Suprapubic skin (tissue), 4 donors: ENCODE results near the gene SCN2B. TPM values are rescaled to one million over a fixed set of nuclear protein-coding genes. Genes with fewer than 3 reads are reported as not detected.

Source experiments
- DNase-seq, 2 donors: peaks; one replicate each; pipeline ENCODE4 v3.0.0-alpha.2; 2019; ENCODE audit warnings: low spot score in 2 of 2
- H3K27ac ChIP-seq: fragments of 200-600 bp; sonication (generic); one replicate; pipeline ENCODE4 v1.5.1; 2019
- H3K27me3 ChIP-seq: fragments of 200-600 bp; sonication (generic); one replicate; pipeline ENCODE4 v1.5.1; 2019
- H3K36me3 ChIP-seq: fragments of 200-600 bp; sonication (generic); one replicate; pipeline ENCODE4 v1.5.1; 2019
- H3K4me1 ChIP-seq: fragments of 200-600 bp; sonication (generic); one replicate; pipeline ENCODE4 v1.5.1; 2019
- H3K4me3 ChIP-seq: fragments of 200-600 bp; sonication (generic); one replicate; pipeline ENCODE4 v1.5.1; 2019; ENCODE audit warnings: mild to moderate bottlenecking
- H3K9me3 ChIP-seq: fragments of 200-600 bp; sonication (generic); one replicate; pipeline ENCODE4 v1.5.1; 2019
- CTCF ChIP-seq, 2 donors: fragments of 200-600 bp in 1 of 2; fragments of 450-650 bp in 1 of 2; sonication (generic) in 1 of 2; IDR thresholded peaks; one replicate each; pipeline ENCODE4 v1.5.1; 2016 to 2019; ENCODE audit warnings: antibody characterized with exemption in 2 of 2, mild to moderate bottlenecking in 1 of 2, moderate library complexity in 1 of 2
- EP300 ChIP-seq: sonication (generic); formaldehyde crosslinking; IDR thresholded peaks from one replicate; pipeline ENCODE4 v1.6.1; 2017; ENCODE audit warnings: antibody characterized with exemption
- POLR2A ChIP-seq, 2 donors: fragments of 450-650 bp; IDR thresholded peaks; one replicate each; pipeline ENCODE4 v1.6.1; 2017; ENCODE audit warnings: antibody characterized with exemption in 2 of 2, mild to moderate bottlenecking in 2 of 2, moderate library complexity in 2 of 2
- POLR2AphosphoS5 ChIP-seq, 3 donors: sonication (generic); formaldehyde crosslinking; IDR thresholded peaks; one replicate each; pipeline ENCODE4 v1.6.1; 2017; ENCODE audit warnings: antibody characterized with exemption in 3 of 3
- WGBS: methylation state at CpG from one replicate; pipeline ENCODE4 v1.1.5; 2018; 5-methylcytosine and 5-hydroxymethylcytosine counted together
- total RNA-seq, 4 donors: library from RNA; depleted of rRNA; stranded (reverse); fragments of >200 nt; gene quantifications; one replicate each; pipeline ENCODE4 v1.1.0, GENCODE V29; 2016

Gene SCN2B
- total RNA-seq, 4 donors from 2014 or later: 0.08 to 0.21 TPM; not detected in 2

GRCh38 chr11:118135796-118136165, 40.7 kb downstream of the SCN2B start:
- Histone ChIP-seq H3K27ac (no peak overlapping the region), H3K36me3 (no peaks in the 10 kb centered on the region), H3K9me3 (no peaks in the 10 kb centered on the region), H3K27me3 (peaks cover 9% of the 10 kb centered on the region), H3K4me1 (no peaks in the 10 kb centered on the region), H3K4me3 (no peak overlapping the region)
- no peak for DNase-seq
- 90% methylated on average over 5 of the region's 5 CpGs for WGBS
- TF ChIP-seq POLR2AphosphoS5 (IDR thresholded peaks at IDR 0.05) (no peak), EP300 (no peak), POLR2A (IDR thresholded peaks at IDR 0.05) (no peak), CTCF (IDR thresholded peaks at IDR 0.05) (no peak)

- no peaks in the 10 kb centered on the region for H3K36me3 ChIP-seq
- no peak for TF ChIP-seq CTCF (IDR thresholded peaks at IDR 0.05)
- TF ChIP-seq POLR2A (IDR thresholded peaks at IDR 0.05): no peak
- no peak for TF ChIP-seq POLR2AphosphoS5 (IDR thresholded peaks at IDR 0.05)
- no peak for TF ChIP-seq EP300
- no peaks in the 10 kb centered on the region for H3K4me1 ChIP-seq
- peaks cover 7% of the 10 kb centered on the region for H3K27me3 ChIP-seq
- DNase-seq: no peak
- H3K27ac ChIP-seq: no peak overlapping the region
- no peaks in the 10 kb centered on the region for H3K9me3 ChIP-seq
- H3K4me3 ChIP-seq: no peak overlapping the region
- 92% methylated on average over 5 of the region's 7 CpGs for WGBS
Measured at GRCh38 chr11:118135051-118135795, 41.2 kb downstream of the SCN2B start.

GRCh38 chr11:118133816-118134215, 42.6 kb downstream of the SCN2B start:
- DNase-seq: peak in 1 of 2 donors; percentile 24
- Histone ChIP-seq H3K4me1 (peaks cover 4% of the 10 kb centered on the region), H3K4me3 (no peak overlapping the region), H3K27ac (no peak overlapping the region), H3K27me3 (peaks cover 3% of the 10 kb centered on the region), H3K36me3 (no peaks in the 10 kb centered on the region), H3K9me3 (no peaks in the 10 kb centered on the region)
- 85% methylated on average over 10 of the region's 10 CpGs for WGBS
- TF ChIP-seq EP300 (no peak), POLR2A (IDR thresholded peaks at IDR 0.05) (no peak), POLR2AphosphoS5 (IDR thresholded peaks at IDR 0.05) (no peak), CTCF (IDR thresholded peaks at IDR 0.05) (no peak)

GRCh38 chr11:118132385-118133151, 43.9 kb downstream of the SCN2B start:
- H3K4me1 ChIP-seq: peaks cover 4% of the 10 kb centered on the region
- no peaks in the 10 kb centered on the region for H3K27me3 ChIP-seq
- 54% methylated on average over 15 of the region's 15 CpGs for WGBS
- H3K27ac ChIP-seq: no peak overlapping the region
- no peaks in the 10 kb centered on the region for H3K36me3 ChIP-seq
- H3K9me3 ChIP-seq: no peaks in the 10 kb centered on the region
- no peak for TF ChIP-seq EP300
- no peak for TF ChIP-seq POLR2A (IDR thresholded peaks at IDR 0.05)
- TF ChIP-seq POLR2AphosphoS5 (IDR thresholded peaks at IDR 0.05): no peak
- no peak for TF ChIP-seq CTCF (IDR thresholded peaks at IDR 0.05)
- no peak overlapping the region for H3K4me3 ChIP-seq
- DNase-seq: no peak

GRCh38 chr11:118129471-118130172, 46.8 kb downstream of the SCN2B start:
- TF ChIP-seq CTCF (IDR thresholded peaks at IDR 0.05) (no peak), EP300 (no peak), POLR2A (IDR thresholded peaks at IDR 0.05) (no peak), POLR2AphosphoS5 (IDR thresholded peaks at IDR 0.05) (no peak)
- Histone ChIP-seq H3K4me1 (peaks cover 4% of the 10 kb centered on the region), H3K4me3 (no peak overlapping the region), H3K27ac (no peak overlapping the region), H3K27me3 (no peaks in the 10 kb centered on the region), H3K36me3 (no peaks in the 10 kb centered on the region), H3K9me3 (no peaks in the 10 kb centered on the region)
- 57% methylated on average over 6 of the region's 6 CpGs for WGBS
- no peak for DNase-seq
